Activated T-helper 2 cell treated with anti-CD3 and anti-CD28 coated beads, Interferon-gamma antibody, Interleukin-2, Interleukin-4, amounts not matched to agents 10 μg/mL and 5 μg/mL and 100 μg/mL, durations not matched to agents 14 hours and 24 hours and 36 hours (primary cell): ENCODE results near the gene TUBB1. TPM values are rescaled to one million over a fixed set of nuclear protein-coding genes. Genes with fewer than 3 reads are reported as not detected.
"Not testable (repeated sequence)": the region's sequence is repeated elsewhere in the genome, so short reads cannot be mapped to it uniquely, and the experiment has no call there.

ENCODE experiments used
- DNase-seq: peaks from one replicate; pipeline ENCODE4 v3.0.0; 2021; ENCODE audit warnings: low spot score
- H3K27ac Mint-ChIP-seq: one replicate; pipeline ENCODE4 v1.8.0; 2021; ENCODE audit warnings: mixed read lengths
- H3K27me3 Mint-ChIP-seq: one replicate; pipeline ENCODE4 v1.8.0; 2021; ENCODE audit warnings: low read depth, mixed read lengths
- H3K36me3 Mint-ChIP-seq: one replicate; pipeline ENCODE4 v1.8.0; 2021; ENCODE audit warnings: low read depth, mixed read lengths
- H3K4me1 Mint-ChIP-seq: one replicate; pipeline ENCODE4 v1.8.0; 2021; ENCODE audit warnings: low read depth, mixed read lengths
- H3K4me3 Mint-ChIP-seq: one replicate; pipeline ENCODE4 v1.8.0; 2021; ENCODE audit warnings: low read depth, mild to moderate bottlenecking, moderate library complexity, mixed read lengths
- H3K9me3 Mint-ChIP-seq: one replicate; pipeline ENCODE4 v1.8.0; 2021; ENCODE audit warnings: mixed read lengths
- intact Hi-C: fragments of 100-400 bp; cut with micrococcal nuclease; formaldehyde crosslinking; loops from one replicate; pipeline ENCODE4 v1.15.1; 2023
- total RNA-seq: library from RNA; stranded (reverse); gene quantifications from 2 replicates; pipeline ENCODE4 v1.2.3, GENCODE V29; 2022

TUBB1 gene
- total RNA-seq, 1 donor from 2014 or later: not detected

DNA sequence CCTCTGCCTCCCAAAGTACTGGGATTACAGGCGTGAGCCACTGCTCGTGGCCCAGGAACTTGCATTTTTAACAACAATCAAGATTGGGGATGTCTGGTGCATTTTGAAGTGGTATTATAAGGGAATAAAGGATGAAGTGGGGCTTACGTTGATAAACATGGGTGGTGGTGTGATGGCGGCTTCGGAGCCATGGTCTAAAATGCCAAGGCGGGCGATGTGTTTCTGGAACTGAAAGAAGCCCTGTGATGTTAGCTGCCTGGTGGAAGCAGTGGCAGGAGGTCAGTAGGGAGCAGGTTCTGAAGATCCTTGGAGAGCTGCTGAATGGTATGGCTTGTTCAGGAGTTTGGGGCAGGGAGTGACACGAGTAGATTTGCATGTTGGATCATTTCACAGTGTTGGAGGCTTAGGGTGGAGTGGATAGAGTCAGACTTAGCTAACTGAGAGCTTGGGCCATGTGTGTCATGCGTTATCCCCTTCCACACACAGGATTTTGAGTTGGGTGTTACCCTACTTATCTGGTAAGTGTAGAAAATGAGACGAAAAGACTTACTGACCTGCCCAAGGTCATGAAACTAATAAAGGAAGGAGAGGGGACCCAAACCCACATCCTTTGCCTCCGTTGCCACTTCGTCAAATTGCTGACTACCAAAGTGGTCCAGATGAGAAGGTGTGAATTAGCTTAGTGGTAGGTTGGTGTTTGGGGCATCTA lies 36.7 kb upstream of the TUBB1 start:
- peaks cover 3% of the 10 kb centered on the region for H3K27me3 Mint-ChIP-seq
- DNase-seq: no peak
- peak overlapping the region; percentile 93 for H3K4me3 Mint-ChIP-seq
- no peaks in the 10 kb centered on the region for H3K9me3 Mint-ChIP-seq
- H3K4me1 Mint-ChIP-seq: peaks cover 37% of the 10 kb centered on the region
- H3K27ac Mint-ChIP-seq: peak overlapping the region; percentile 67
- intact Hi-C loops: loop anchor here (5.0 to 10.0 kb wide), 3 partner anchors 50 to 328 kb away; partner anchors contain the start of genes ATP5F1E and STX16
- peaks cover 37% of the 10 kb centered on the region for H3K36me3 Mint-ChIP-seq

- Mint-ChIP-seq H3K36me3 (peaks cover 43% of the 10 kb centered on the region), H3K4me1 (peaks cover 37% of the 10 kb centered on the region), H3K4me3 (peak overlapping the region; percentile 93)
- not testable (repeated sequence) for H3K9me3 Mint-ChIP-seq, H3K27me3 Mint-ChIP-seq, H3K27ac Mint-ChIP-seq, DNase-seq
- intact Hi-C loops: loop anchor here (5.0 to 10.0 kb wide), 3 partner anchors 49 to 328 kb away; partner anchors contain the start of genes ATP5F1E and STX16
Measured at GRCh38 chr20:58983115-58983468, 36.1 kb upstream of the TUBB1 start.

DNA sequence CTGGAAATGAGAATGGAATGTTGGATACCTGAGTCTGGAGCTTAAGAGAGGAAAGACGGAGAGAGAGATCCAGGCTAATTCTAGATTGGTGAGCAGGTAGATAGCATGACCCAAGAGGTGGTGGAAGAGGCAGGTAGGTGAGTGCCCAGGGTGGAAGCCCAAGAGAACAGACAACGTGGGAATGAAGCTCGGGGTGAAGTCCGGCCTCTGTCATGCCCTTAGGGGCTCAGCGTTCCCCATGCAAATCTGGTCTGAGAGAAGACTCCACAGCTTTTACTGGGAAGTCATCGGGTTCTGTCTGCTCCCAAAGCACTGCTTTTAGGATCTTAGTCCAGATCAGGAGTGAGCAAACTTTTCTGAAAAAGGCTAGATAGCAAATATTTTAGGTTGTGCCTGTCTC lies 34.5 kb upstream of the TUBB1 start:
- peaks cover 37% of the 10 kb centered on the region for H3K4me1 Mint-ChIP-seq
- H3K9me3 Mint-ChIP-seq: no peaks in the 10 kb centered on the region
- no peak for DNase-seq
- no peak overlapping the region for H3K27ac Mint-ChIP-seq
- intact Hi-C loops: loop anchor here (5.0 to 10.0 kb wide), 3 partner anchors 48 to 330 kb away; partner anchors contain the start of genes ATP5F1E and STX16
- peaks cover 2% of the 10 kb centered on the region for H3K27me3 Mint-ChIP-seq
- no peak overlapping the region for H3K4me3 Mint-ChIP-seq
- peaks cover 57% of the 10 kb centered on the region for H3K36me3 Mint-ChIP-seq

DNA sequence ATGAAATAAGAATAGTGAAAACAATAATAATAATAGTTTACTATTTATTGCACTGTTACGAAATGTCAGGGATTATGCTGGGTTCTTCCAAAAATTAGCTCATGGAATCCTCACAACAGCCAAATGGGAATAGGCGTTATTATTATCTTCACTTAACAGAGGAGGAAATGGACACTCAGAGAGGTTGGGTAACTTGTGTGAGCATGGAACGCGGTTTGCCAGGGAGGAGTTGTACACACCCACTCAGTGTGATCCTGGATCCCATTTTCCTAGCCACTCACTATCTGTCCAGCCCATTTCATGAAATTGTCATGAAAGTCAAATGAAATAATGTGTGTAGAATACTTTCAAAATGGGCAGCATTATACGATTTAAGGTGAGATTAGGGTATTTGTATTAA lies 33.6 kb upstream of the TUBB1 start:
- H3K36me3 Mint-ChIP-seq: peaks cover 65% of the 10 kb centered on the region
- no peak overlapping the region for H3K27ac Mint-ChIP-seq
- H3K9me3 Mint-ChIP-seq: no peaks in the 10 kb centered on the region
- no peaks in the 10 kb centered on the region for H3K27me3 Mint-ChIP-seq
- intact Hi-C loops: loop anchor here (2.0 to 10.0 kb wide), 2 partner anchors 19 to 331 kb away; partner anchors contain the start of gene STX16
- H3K4me1 Mint-ChIP-seq: peaks cover 37% of the 10 kb centered on the region
- DNase-seq: no peak
- no peak overlapping the region for H3K4me3 Mint-ChIP-seq

- intact Hi-C loops: loop anchor here (2.0 to 10.0 kb wide), 2 partner anchors 18 to 332 kb away; partner anchors contain the start of gene STX16
- Mint-ChIP-seq H3K4me3 (no peak overlapping the region), H3K36me3 (peaks cover 72% of the 10 kb centered on the region), H3K27ac (peak overlapping the region; percentile 50), H3K4me1 (peaks cover 37% of the 10 kb centered on the region), H3K27me3 (no peaks in the 10 kb centered on the region), H3K9me3 (no peaks in the 10 kb centered on the region)
- no peak for DNase-seq
Measured at GRCh38 chr20:58986286-58986967, 32.8 kb upstream of the TUBB1 start.

DNA sequence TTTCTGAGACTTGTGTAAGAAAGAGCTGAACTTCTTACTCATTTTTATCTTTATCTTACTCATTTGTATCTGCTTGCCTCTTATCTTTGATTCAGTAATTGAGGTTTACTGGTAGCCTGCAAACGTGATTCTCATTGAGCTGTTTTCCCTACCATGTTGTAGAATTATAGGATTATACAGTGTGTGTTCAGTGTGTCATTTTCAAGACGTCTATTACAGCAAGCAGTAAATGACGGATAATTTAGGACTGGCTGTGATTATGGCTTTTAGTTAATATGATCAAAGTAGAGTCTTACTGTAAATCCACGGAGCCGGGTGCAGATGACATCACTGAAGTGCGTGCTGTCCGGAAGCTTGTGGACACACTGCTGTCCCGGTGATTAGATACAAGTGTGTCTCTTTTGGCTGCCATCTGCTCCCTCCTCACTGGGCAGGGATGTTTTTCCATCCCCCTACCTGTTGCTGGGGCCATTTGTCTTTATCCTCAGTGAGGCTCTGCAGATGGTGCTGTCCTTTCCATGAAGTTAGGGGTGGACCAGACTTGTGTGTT lies 32.2 kb upstream of the TUBB1 start:
- Mint-ChIP-seq H3K27ac (peak overlapping the region; percentile 50), H3K4me3 (no peak overlapping the region)
- no peak for DNase-seq

GRCh38 chr20:58987790-58988564 lies 31.3 kb upstream of the TUBB1 start:
- intact Hi-C loops: loop anchor here (2.0 to 10.0 kb wide), 2 partner anchors 17 to 333 kb away; partner anchors contain the start of gene STX16
- Mint-ChIP-seq H3K27me3 (no peaks in the 10 kb centered on the region), H3K27ac (no peak overlapping the region), H3K9me3 (no peaks in the 10 kb centered on the region), H3K4me3 (no peak overlapping the region), H3K4me1 (peaks cover 29% of the 10 kb centered on the region), H3K36me3 (peaks cover 79% of the 10 kb centered on the region)
- no peak for DNase-seq

More for the DNA sequence above, 32.2 kb upstream of the TUBB1 start:
- Mint-ChIP-seq H3K9me3 (no peaks in the 10 kb centered on the region), H3K4me1 (peaks cover 37% of the 10 kb centered on the region), H3K27me3 (no peaks in the 10 kb centered on the region), H3K36me3 (peaks cover 78% of the 10 kb centered on the region)
- intact Hi-C loops: loop anchor here (2.0 to 10.0 kb wide), 2 partner anchors 18 to 332 kb away; partner anchors contain the start of gene STX16

DNA sequence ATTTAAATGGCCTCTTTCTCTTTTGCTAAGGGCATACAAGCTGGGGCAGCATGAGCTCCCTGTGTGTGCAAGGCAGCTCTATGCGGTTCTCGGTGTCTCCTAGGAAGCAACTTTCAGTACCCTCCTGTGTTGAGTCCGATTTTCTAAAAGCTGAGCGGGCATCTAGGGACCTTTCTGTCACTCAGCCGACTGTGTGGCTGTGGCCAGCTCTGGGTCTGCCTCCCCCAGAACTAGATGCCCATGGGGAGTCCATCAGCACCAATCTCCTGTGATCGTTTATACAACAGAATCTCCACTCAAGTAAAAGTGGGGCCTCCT lies 30.7 kb upstream of the TUBB1 start:
- Mint-ChIP-seq H3K27ac (no peak overlapping the region), H3K4me1 (peaks cover 28% of the 10 kb centered on the region), H3K9me3 (no peaks in the 10 kb centered on the region), H3K36me3 (peaks cover 81% of the 10 kb centered on the region), H3K27me3 (no peaks in the 10 kb centered on the region), H3K4me3 (no peak overlapping the region)
- intact Hi-C loops: loop anchor here (10.0 kb wide), 1 partner anchor 334 kb away; the partner anchor contains the start of gene STX16
- no peak for DNase-seq

DNA sequence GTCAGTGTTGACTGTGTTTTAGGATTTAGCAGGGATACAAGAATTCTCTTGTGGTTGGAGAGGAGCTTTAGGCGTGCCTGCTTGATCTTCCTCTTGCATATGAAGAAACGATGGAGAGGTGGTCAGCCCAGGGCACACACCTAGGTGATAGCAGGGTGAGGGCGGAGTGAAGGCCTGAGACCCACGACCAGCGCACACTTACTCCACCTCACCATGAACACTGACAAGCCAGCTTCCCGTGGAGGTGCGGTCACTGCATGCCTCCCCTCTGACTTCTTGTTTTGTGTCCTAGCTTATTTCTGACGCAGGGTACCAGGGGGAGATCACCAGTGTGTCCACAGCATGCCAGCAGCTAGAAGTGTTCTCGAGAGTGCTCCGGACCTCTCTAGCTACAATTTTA lies 30.0 kb upstream of the TUBB1 start:
- Mint-ChIP-seq H3K9me3 (no peaks in the 10 kb centered on the region), H3K27ac (no peak overlapping the region), H3K4me1 (peaks cover 21% of the 10 kb centered on the region), H3K4me3 (no peak overlapping the region), H3K27me3 (no peaks in the 10 kb centered on the region), H3K36me3 (peaks cover 81% of the 10 kb centered on the region)
- no peak for DNase-seq
- intact Hi-C loops: loop anchor here (10.0 kb wide), 1 partner anchor 334 kb away; the partner anchor contains the start of gene STX16

GRCh38 chr20:58990651-58991445 lies 28.4 kb upstream of the TUBB1 start:
- H3K27me3 Mint-ChIP-seq: no peaks in the 10 kb centered on the region
- H3K36me3 Mint-ChIP-seq: peaks cover 87% of the 10 kb centered on the region
- intact Hi-C loops: no loop called here
- peaks cover 12% of the 10 kb centered on the region for H3K4me1 Mint-ChIP-seq
- no peak overlapping the region for H3K4me3 Mint-ChIP-seq
- DNase-seq: no peak
- H3K9me3 Mint-ChIP-seq: no peaks in the 10 kb centered on the region
- no peak overlapping the region for H3K27ac Mint-ChIP-seq

GRCh38 chr20:58991715-58992114 lies 27.5 kb upstream of the TUBB1 start:
- H3K9me3 Mint-ChIP-seq: no peaks in the 10 kb centered on the region
- peaks cover 88% of the 10 kb centered on the region for H3K36me3 Mint-ChIP-seq
- intact Hi-C loops: no loop called here
- H3K4me3 Mint-ChIP-seq: no peak overlapping the region
- H3K27ac Mint-ChIP-seq: no peak overlapping the region
- no peak for DNase-seq
- no peaks in the 10 kb centered on the region for H3K27me3 Mint-ChIP-seq
- peaks cover 6% of the 10 kb centered on the region for H3K4me1 Mint-ChIP-seq

DNA sequence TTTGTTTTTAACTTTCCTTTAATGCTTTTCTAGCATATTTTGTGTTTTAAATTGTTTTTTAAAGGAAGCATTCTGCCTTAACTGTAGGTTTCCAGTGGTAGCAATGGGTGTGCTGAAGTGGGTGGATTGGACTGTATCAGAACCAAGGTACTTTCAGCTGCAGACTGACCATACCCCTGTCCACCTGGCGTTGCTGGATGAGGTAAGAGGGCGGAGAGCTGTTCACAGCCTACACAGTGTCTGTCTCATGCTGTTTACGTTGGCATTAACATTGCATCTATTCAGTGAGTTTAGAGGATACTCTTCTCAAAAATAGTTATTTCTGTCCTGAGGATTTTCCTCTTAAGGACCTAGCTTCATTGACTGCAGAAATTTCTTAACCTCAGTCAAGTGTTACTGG lies 26.3 kb upstream of the TUBB1 start:
- intact Hi-C loops: no loop called here
- no peaks in the 10 kb centered on the region for H3K4me1 Mint-ChIP-seq
- no peak overlapping the region for H3K4me3 Mint-ChIP-seq
- no peak for DNase-seq
- H3K9me3 Mint-ChIP-seq: no peaks in the 10 kb centered on the region
- H3K27me3 Mint-ChIP-seq: no peaks in the 10 kb centered on the region
- H3K36me3 Mint-ChIP-seq: peaks cover 86% of the 10 kb centered on the region
- no peak overlapping the region for H3K27ac Mint-ChIP-seq
